ENCODE data around the gene BRPF1. TPM values are rescaled to one million over a fixed set of nuclear protein-coding genes. Genes with fewer than 3 reads are reported as not detected.

Gene BRPF1
- total RNA-seq, 1 experiment from 2014 or later = 23.6 TPM

DNA sequence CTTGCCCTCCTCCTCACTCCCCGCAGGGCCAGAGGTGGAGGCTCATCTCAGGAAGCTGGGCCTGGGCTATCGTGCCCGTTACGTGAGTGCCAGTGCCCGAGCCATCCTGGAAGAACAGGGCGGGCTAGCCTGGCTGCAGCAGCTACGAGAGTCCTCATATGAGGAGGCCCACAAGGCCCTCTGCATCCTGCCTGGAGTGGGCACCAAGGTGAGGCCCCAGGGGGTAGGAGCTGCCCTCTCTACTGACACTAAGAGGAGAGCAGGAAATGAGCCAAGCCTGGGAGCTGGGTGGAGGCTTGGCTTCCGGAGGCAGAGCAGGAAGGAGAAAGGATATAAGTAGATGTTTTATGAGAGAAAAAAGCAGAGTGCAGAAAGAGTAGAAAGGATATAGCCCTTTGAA, 23.1 kb downstream of the BRPF1 start:
- Histone ChIP-seq H3K4me1 (ENCODE audit: control insufficient read depth in 1 of 2, insufficient read depth in 2 of 2, low read length in 2 of 2) (peaks cover 2 to 12% of the 10 kb centered on the region in 2 experiments; a peak in 2 of 4 replicates), H4K20me1 (ENCODE audit: insufficient read depth) (no peaks in the 10 kb centered on the region), H2AFZ (ENCODE audit: low read depth, low read length, poor library complexity, severe bottlenecking) (no peak overlapping the region), H3K9me2 (ENCODE audit: insufficient read depth) (no peaks in the 10 kb centered on the region), H3K4me2 (ENCODE audit: low read length) (no peak overlapping the region), H3K9me3 (ENCODE audit: control insufficient read depth in 1 of 2, insufficient read depth in 1 of 2, low read depth in 1 of 2, low read length in 2 of 2) (no peaks in the 10 kb centered on the region), H3K36me3 (ENCODE audit: control insufficient read depth in 1 of 2, insufficient read depth in 2 of 2, low read length in 2 of 2) (peaks cover 9 to 11% of the 10 kb centered on the region in 2 experiments; a peak in 3 of 4 replicates), H3K27ac (ENCODE audit: low read depth, low read length) (no peak overlapping the region; the same call in 1 of the 2 replicates), H3K4me3 (replicated peaks in 1 of 2; ENCODE audit: low read depth in 1 of 2, low read length in 2 of 2) (no peak overlapping the region), H3K79me2 (ENCODE audit: insufficient read depth, low read length) (peaks cover 8% of the 10 kb centered on the region), H3K9ac (ENCODE audit: low read length) (no peak overlapping the region), H3K27me3 (ENCODE audit: insufficient read depth, low read length) (no peaks in the 10 kb centered on the region)
- BruUV-seq (replicated peaks) = no TSS peak
- no peak for ATAC-seq
- TF ChIP-seq SP1 (IDR thresholded peaks at IDR 0.05; ENCODE audit: low read depth) (no peak), TCF7L2 (IDR thresholded peaks at IDR 0.05; ENCODE audit: borderline replicate concordance, extremely low read depth, insufficient read depth, insufficient read length) (no peak), EZH2 (IDR thresholded peaks at IDR 0.05) (no peak), SIN3A (IDR thresholded peaks at IDR 0.05; ENCODE audit: low read depth) (no peak)
- TF ChIP-seq, protein P1, sequence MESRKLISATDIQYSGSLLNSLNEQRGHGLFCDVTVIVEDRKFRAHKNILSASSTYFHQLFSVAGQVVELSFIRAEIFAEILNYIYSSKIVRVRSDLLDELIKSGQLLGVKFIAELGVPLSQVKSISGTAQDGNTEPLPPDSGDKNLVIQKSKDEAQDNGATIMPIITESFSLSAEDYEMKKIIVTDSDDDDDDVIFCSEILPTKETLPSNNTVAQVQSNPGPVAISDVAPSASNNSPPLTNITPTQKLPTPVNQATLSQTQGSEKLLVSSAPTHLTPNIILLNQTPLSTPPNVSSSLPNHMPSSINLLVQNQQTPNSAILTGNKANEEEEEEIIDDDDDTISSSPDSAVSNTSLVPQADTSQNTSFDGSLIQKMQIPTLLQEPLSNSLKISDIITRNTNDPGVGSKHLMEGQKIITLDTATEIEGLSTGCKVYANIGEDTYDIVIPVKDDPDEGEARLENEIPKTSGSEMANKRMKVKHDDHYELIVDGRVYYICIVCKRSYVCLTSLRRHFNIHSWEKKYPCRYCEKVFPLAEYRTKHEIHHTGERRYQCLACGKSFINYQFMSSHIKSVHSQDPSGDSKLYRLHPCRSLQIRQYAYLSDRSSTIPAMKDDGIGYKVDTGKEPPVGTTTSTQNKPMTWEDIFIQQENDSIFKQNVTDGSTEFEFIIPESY (IDR thresholded peaks at IDR 0.05; ENCODE audit: extremely low read depth, insufficient replicate concordance, low read length) = no peak
- no peak for DNase-seq (ENCODE audit: low read depth, low spot score)
- RAD21 ChIA-PET (ENCODE audit: low non-redundant PET in 1 of 2, low total read pairs in 2 of 2, uncharacterized antibody in 2 of 2, unreplicated experiment in 2 of 2) = no interaction called here
- intact Hi-C loops (cut with micrococcal nuclease) = no loop called here
- POLR2A ChIA-PET = no interaction called here
- CTCF ChIA-PET = no interaction called here

DNA sequence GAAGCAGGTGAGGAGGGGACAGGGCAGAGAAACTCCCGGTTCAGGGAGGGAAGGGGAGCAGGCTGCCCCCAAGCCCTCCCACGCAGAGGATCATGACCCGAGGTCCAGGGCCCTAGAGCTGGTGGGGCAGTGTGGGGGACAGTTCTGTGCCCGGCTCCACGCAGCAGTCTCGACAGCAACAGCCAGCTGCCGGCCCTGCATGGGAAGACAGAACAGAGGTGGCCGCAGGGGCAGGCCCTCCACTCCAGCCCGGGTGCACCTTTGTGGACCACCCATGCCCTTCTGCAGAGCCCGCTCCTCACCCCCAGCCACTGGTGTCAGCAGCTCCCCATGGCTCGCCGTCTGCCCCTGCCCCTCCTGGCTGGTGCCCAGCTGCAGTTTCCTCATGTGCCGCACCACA, 25.9 kb downstream of the BRPF1 start:
- no TSS peak for BruUV-seq (replicated peaks)
- intact Hi-C loops (cut with micrococcal nuclease) = no loop called here
- no peaks in the 10 kb centered on the region for H3K27me3 ChIP-seq (ENCODE audit: insufficient read depth, low read length)
- no peak overlapping the region for H3K9ac ChIP-seq (ENCODE audit: low read length)
- no peaks in the 10 kb centered on the region for H3K9me3 ChIP-seq (ENCODE audit: control insufficient read depth in 1 of 2, insufficient read depth in 1 of 2, low read depth in 1 of 2, low read length in 2 of 2)
- no peaks in the 10 kb centered on the region for H3K9me2 ChIP-seq (ENCODE audit: insufficient read depth)
- H3K4me2 ChIP-seq (ENCODE audit: low read length) = no peak overlapping the region
- H3K27ac ChIP-seq (ENCODE audit: low read depth, low read length) = no peak overlapping the region
- RAD21 ChIA-PET (ENCODE audit: low non-redundant PET in 1 of 2, low total read pairs in 2 of 2, uncharacterized antibody in 2 of 2, unreplicated experiment in 2 of 2) = no interaction called here
- H3K36me3 ChIP-seq (ENCODE audit: control insufficient read depth in 1 of 2, insufficient read depth in 2 of 2, low read length in 2 of 2) = peaks cover 9% of the 10 kb centered on the region in 2 experiments; a peak in 3 of 4 replicates
- CTCF ChIA-PET = no interaction called here
- H2AFZ ChIP-seq (ENCODE audit: low read depth, low read length, poor library complexity, severe bottlenecking) = no peak overlapping the region
- POLR2A ChIA-PET = no interaction called here
- no peak for DNase-seq (ENCODE audit: low read depth, low spot score)
- H3K4me3 ChIP-seq (replicated peaks in 1 of 2; ENCODE audit: low read depth in 1 of 2, low read length in 2 of 2) = no peak overlapping the region
- no peaks in the 10 kb centered on the region for H4K20me1 ChIP-seq (ENCODE audit: insufficient read depth)
- ATAC-seq = no peak
- H3K4me1 ChIP-seq (ENCODE audit: control insufficient read depth in 1 of 2, insufficient read depth in 2 of 2, low read length in 2 of 2) = no peaks in the 10 kb centered on the region
- no peaks in the 10 kb centered on the region for H3K79me2 ChIP-seq (ENCODE audit: insufficient read depth, low read length)
- TF ChIP-seq, protein P2, sequence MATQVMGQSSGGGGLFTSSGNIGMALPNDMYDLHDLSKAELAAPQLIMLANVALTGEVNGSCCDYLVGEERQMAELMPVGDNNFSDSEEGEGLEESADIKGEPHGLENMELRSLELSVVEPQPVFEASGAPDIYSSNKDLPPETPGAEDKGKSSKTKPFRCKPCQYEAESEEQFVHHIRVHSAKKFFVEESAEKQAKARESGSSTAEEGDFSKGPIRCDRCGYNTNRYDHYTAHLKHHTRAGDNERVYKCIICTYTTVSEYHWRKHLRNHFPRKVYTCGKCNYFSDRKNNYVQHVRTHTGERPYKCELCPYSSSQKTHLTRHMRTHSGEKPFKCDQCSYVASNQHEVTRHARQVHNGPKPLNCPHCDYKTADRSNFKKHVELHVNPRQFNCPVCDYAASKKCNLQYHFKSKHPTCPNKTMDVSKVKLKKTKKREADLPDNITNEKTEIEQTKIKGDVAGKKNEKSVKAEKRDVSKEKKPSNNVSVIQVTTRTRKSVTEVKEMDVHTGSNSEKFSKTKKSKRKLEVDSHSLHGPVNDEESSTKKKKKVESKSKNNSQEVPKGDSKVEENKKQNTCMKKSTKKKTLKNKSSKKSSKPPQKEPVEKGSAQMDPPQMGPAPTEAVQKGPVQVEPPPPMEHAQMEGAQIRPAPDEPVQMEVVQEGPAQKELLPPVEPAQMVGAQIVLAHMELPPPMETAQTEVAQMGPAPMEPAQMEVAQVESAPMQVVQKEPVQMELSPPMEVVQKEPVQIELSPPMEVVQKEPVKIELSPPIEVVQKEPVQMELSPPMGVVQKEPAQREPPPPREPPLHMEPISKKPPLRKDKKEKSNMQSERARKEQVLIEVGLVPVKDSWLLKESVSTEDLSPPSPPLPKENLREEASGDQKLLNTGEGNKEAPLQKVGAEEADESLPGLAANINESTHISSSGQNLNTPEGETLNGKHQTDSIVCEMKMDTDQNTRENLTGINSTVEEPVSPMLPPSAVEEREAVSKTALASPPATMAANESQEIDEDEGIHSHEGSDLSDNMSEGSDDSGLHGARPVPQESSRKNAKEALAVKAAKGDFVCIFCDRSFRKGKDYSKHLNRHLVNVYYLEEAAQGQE (IDR thresholded peaks at IDR 0.05; ENCODE audit: low read depth) = no peak
- no peak for TF ChIP-seq FOSL1 (IDR thresholded peaks at IDR 0.05; ENCODE audit: low read depth)
- TF ChIP-seq CEBPB (IDR thresholded peaks at IDR 0.05; ENCODE audit: low read depth) = no peak
- TF ChIP-seq, protein P3, sequence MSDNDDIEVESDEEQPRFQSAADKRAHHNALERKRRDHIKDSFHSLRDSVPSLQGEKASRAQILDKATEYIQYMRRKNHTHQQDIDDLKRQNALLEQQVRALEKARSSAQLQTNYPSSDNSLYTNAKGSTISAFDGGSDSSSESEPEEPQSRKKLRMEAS (IDR thresholded peaks at IDR 0.05) = no peak
- TF ChIP-seq CBX3 (IDR thresholded peaks at IDR 0.05; ENCODE audit: low read depth) = no peak
- TF ChIP-seq ZNF274 (IDR thresholded peaks at IDR 0.05; ENCODE audit: low read depth, low read length) = no peak
- TF ChIP-seq ELF1 (IDR thresholded peaks at IDR 0.05; ENCODE audit: borderline replicate concordance, low read depth) = no peak
- TF ChIP-seq, protein P1 (IDR thresholded peaks at IDR 0.05; ENCODE audit: extremely low read depth, insufficient replicate concordance, low read length) = no peak
- TF ChIP-seq SP1 (IDR thresholded peaks at IDR 0.05; ENCODE audit: low read depth) = no peak
- no peak for TF ChIP-seq EZH2 (IDR thresholded peaks at IDR 0.05)
- no peak for TF ChIP-seq RAD21 (IDR thresholded peaks at IDR 0.05; ENCODE audit: low read depth)
